GM18502 (cell line): ENCODE data around the gene MICAL3.
"Not testable (repeated sequence)": the region's sequence is repeated elsewhere in the genome, so short reads cannot be mapped to it uniquely, and the experiment has no call there.

Experiments
- ATAC-seq: cut with Tn5 transposase; IDR thresholded peaks from one replicate; pipeline ENCODE4 v1.9.1; 2021; ENCODE audit warnings: mild to moderate bottlenecking; ENCODE audit not compliant: unreplicated experiment, poor library complexity

Gene MICAL3

GRCh38 chr22:17777005-17777716 is 247.2 kb downstream of the MICAL3 start:
- peak; percentile 33 for ATAC-seq

- no peak for ATAC-seq
Observed at GRCh38 chr22:17775781-17776465, 248.4 kb downstream of the MICAL3 start.

GRCh38 chr22:17774926-17775685 is 249.3 kb downstream of the MICAL3 start:
- no peak for ATAC-seq

GRCh38 chr22:17774206-17774925 is 250.0 kb downstream of the MICAL3 start, which contains the start of gene BID:
Gene BID, minus strand, starts transcription at chr22:17774469. Its CDS starts 24,353 bp downstream, at chr22:17750116.
- peak; percentile 39 for ATAC-seq

- peak; percentile 31 for ATAC-seq
Observed at GRCh38 chr22:17773606-17774205, 250.7 kb downstream of the MICAL3 start.

- ATAC-seq = no peak
Observed at GRCh38 chr22:17772958-17773605, 251.3 kb downstream of the MICAL3 start.

GRCh38 chr22:17772249-17772957 is 252.0 kb downstream of the MICAL3 start:
- no peak for ATAC-seq

- no peak for ATAC-seq
Observed at GRCh38 chr22:17770180-17771077, 253.9 kb downstream of the MICAL3 start.

GRCh38 chr22:17769716-17770082 is 254.7 kb downstream of the MICAL3 start:
- no peak for ATAC-seq

GRCh38 chr22:17769013-17769715 is 255.2 kb downstream of the MICAL3 start:
- ATAC-seq = no peak

- peak; percentile 84 for ATAC-seq
Observed at GRCh38 chr22:17767233-17768065, 256.9 kb downstream of the MICAL3 start.

- ATAC-seq = not testable (repeated sequence)
Observed at GRCh38 chr22:17764852-17765251, 259.5 kb downstream of the MICAL3 start.

- ATAC-seq = no peak
Observed at GRCh38 chr22:17764036-17764435, 260.3 kb downstream of the MICAL3 start.

- not testable (repeated sequence) for ATAC-seq
Observed at GRCh38 chr22:17763442-17763841, 260.9 kb downstream of the MICAL3 start.

GRCh38 chr22:17761138-17761488 is 263.2 kb downstream of the MICAL3 start:
- no peak for ATAC-seq

GRCh38 chr22:17754233-17754925 is 270.0 kb downstream of the MICAL3 start:
- no peak for ATAC-seq
